Stomach (tissue), 9 donors: ENCODE data around the gene PALLD. TPM values are rescaled to one million over a fixed set of nuclear protein-coding genes. Genes with fewer than 3 reads are reported as not detected.

Source experiments
- DNase-seq, 2 donors: peaks; one replicate each; pipeline versions ENCODE4 v3.0.0 to v3.0.0-alpha.2; 2013 to 2019
- H3K27ac ChIP-seq, 5 donors: fragments of 200-600 bp in 4 of 5; sonication (generic) in 4 of 5; one replicate each; pipeline ENCODE4 v1.5.1; 2013 to 2019; ENCODE audit warnings: mild to moderate bottlenecking in 1 of 5, moderate library complexity in 1 of 5
- H3K27me3 ChIP-seq, 3 donors: fragments of 200-600 bp; sonication (generic); one replicate each; pipeline ENCODE4 v1.5.1; 2017 to 2019; ENCODE audit warnings: mixed run types in 1 of 3
- H3K36me3 ChIP-seq, 4 donors: fragments of 200-600 bp; sonication (generic); 1 replicate in 3 of 4; 2 replicates in 1 of 4; pipeline ENCODE4 v1.5.1; 2016 to 2019
- H3K4me1 ChIP-seq, 4 donors: fragments of 200-600 bp; sonication (generic); one replicate each; pipeline ENCODE4 v1.5.1; 2016 to 2019
- H3K4me3 ChIP-seq, 4 donors: fragments of 200-600 bp; sonication (generic) in 3 of 4; one replicate each; pipeline ENCODE4 v1.5.1; 2016 to 2019; ENCODE audit warnings: mild to moderate bottlenecking in 1 of 4
- H3K9me3 ChIP-seq, 4 donors: fragments of 200-600 bp; sonication (generic); one replicate each; pipeline ENCODE4 v1.5.1; 2016 to 2019
- CTCF ChIP-seq, 7 experiments: fragments of 450-650 bp in 4 of 7; fragments of 200-600 bp in 3 of 7; sonication (generic) in 3 of 7; IDR thresholded peaks; one replicate each; pipeline ENCODE4 v1.5.1; 2016 to 2019; ENCODE audit warnings: antibody characterized with exemption in 7 of 7, control low read depth in 2 of 7, mild to moderate bottlenecking in 1 of 7
- EP300 ChIP-seq: sonication (generic); formaldehyde crosslinking; IDR thresholded peaks from one replicate; pipeline ENCODE4 v1.6.1; 2017; ENCODE audit warnings: antibody characterized with exemption
- POLR2A ChIP-seq, 4 donors: fragments of 450-650 bp; IDR thresholded peaks; one replicate each; pipeline ENCODE4 v1.6.1; 2016; ENCODE audit warnings: antibody characterized with exemption in 4 of 4, control low read depth in 2 of 4, mild to moderate bottlenecking in 1 of 4, moderate library complexity in 1 of 4
- POLR2AphosphoS5 ChIP-seq, 3 donors: sonication (generic); formaldehyde crosslinking; IDR thresholded peaks; one replicate each; pipeline ENCODE4 v1.6.1; 2016; ENCODE audit warnings: antibody characterized with exemption in 3 of 3
- WGBS, 5 donors: extraction: QIAGEN DNeasy Blood & Tissue Kit in 3 of 5; methylation state at CpG; one replicate each; pipeline versions ENCODE4 v1.1.5 to v1.1.7; 2013 to 2018; 5-methylcytosine and 5-hydroxymethylcytosine counted together
- intact Hi-C: fragments of 100-400 bp; cut with DNase I; formaldehyde crosslinking; loops from one replicate; pipeline ENCODE4 v1.15.1; 2023; ENCODE audit warnings: low total_unique reads
- polyA plus RNA-seq, 3 donors: library from polyadenylated mRNA; stranded (reverse); fragments of 200-250 nt; gene quantifications; one replicate each; pipeline ENCODE4 v1.2.3, GENCODE V29; 2013
- total RNA-seq, 5 donors: library from RNA; depleted of rRNA; stranded (reverse); fragments of >200 nt; gene quantifications; one replicate each; pipeline versions ENCODE4 v1.1.0 to v1.2.3, GENCODE V29; 2014 to 2016
- donor health status: healthy with polysubstance abuse.
- donor health status: Bipolar disorder and iron deficiency.
- donor health status: healthy.

PALLD gene
- total and polyA plus RNA-seq, 8 donors: 75.9 to 984 (median 206) TPM

GRCh38 chr4:168651374-168651773, 154.5 kb downstream of the PALLD start:
- H3K27me3 ChIP-seq: no peaks in the 10 kb centered on the region
- peaks cover 0 to 16% (median 11%) of the 10 kb centered on the region in 4 donors for H3K4me1 ChIP-seq
- no peaks in the 10 kb centered on the region for H3K9me3 ChIP-seq
- H3K27ac ChIP-seq: no peak overlapping the region
- intact Hi-C loops: no loop called here
- no peak overlapping the region for H3K4me3 ChIP-seq
- WGBS, 5 donors: 65 to 76% (median 72%) methylated on average over 2 of the region's 2 CpGs
- no peaks in the 10 kb centered on the region for H3K36me3 ChIP-seq
- TF ChIP-seq CTCF (IDR thresholded peaks at IDR 0.05) (no peak), POLR2AphosphoS5 (IDR thresholded peaks at IDR 0.05) (no peak), POLR2A (IDR thresholded peaks at IDR 0.05) (no peak), EP300 (no peak)
- no peak for DNase-seq

GRCh38 chr4:168651864-168652263, 155.0 kb downstream of the PALLD start:
- Histone ChIP-seq H3K27me3 (no peaks in the 10 kb centered on the region), H3K4me1 (peaks cover 0 to 20% (median 13%) of the 10 kb centered on the region in 4 donors), H3K27ac (no peak overlapping the region), H3K4me3 (no peak overlapping the region), H3K36me3 (no peaks in the 10 kb centered on the region), H3K9me3 (no peaks in the 10 kb centered on the region)
- intact Hi-C loops: no loop called here
- WGBS, 5 donors: 94 to 98% (median 98%) methylated on average over 4 of the region's 4 CpGs
- no peak for DNase-seq
- no peak for TF ChIP-seq POLR2A (IDR thresholded peaks at IDR 0.05)
- TF ChIP-seq POLR2AphosphoS5 (IDR thresholded peaks at IDR 0.05): no peak
- TF ChIP-seq CTCF (IDR thresholded peaks at IDR 0.05): no peak
- TF ChIP-seq EP300: no peak

- H3K4me1 ChIP-seq: peaks cover 0 to 27% (median 20%) of the 10 kb centered on the region in 4 donors
- no peaks in the 10 kb centered on the region for H3K27me3 ChIP-seq
- WGBS, 5 donors: 90 to 97% (median 95%) methylated on average over 2 of the region's 2 CpGs
- H3K36me3 ChIP-seq: no peaks in the 10 kb centered on the region
- no peak for TF ChIP-seq POLR2A (IDR thresholded peaks at IDR 0.05)
- TF ChIP-seq CTCF (IDR thresholded peaks at IDR 0.05): no peak
- no peak for TF ChIP-seq EP300
- TF ChIP-seq POLR2AphosphoS5 (IDR thresholded peaks at IDR 0.05): no peak
- DNase-seq: no peak
- H3K4me3 ChIP-seq: no peak overlapping the region
- H3K27ac ChIP-seq: no peak overlapping the region
- H3K9me3 ChIP-seq: no peaks in the 10 kb centered on the region
- intact Hi-C loops: no loop called here
These were observed 155.9 kb downstream of the PALLD start for GRCh38 chr4:168652755-168653154.

GRCh38 chr4:168654104-168654847, 157.4 kb downstream of the PALLD start:
- Histone ChIP-seq H3K27ac (peak overlapping the region in 3 of 5 donors; percentile 6 to 82 (median 56)), H3K36me3 (no peaks in the 10 kb centered on the region), H3K4me3 (peak overlapping the region in 2 of 4 donors; percentile 12 to 28), H3K9me3 (no peaks in the 10 kb centered on the region), H3K4me1 (peaks cover 0 to 27% (median 21%) of the 10 kb centered on the region in 4 donors), H3K27me3 (no peaks in the 10 kb centered on the region)
- WGBS, 5 donors: 31 to 51% (median 39%) methylated on average over 4 of the region's 4 CpGs
- TF ChIP-seq POLR2A (IDR thresholded peaks at IDR 0.05) (no peak), CTCF (IDR thresholded peaks at IDR 0.05) (no peak), EP300 (no peak), POLR2AphosphoS5 (IDR thresholded peaks at IDR 0.05) (peak in 1 of 3 donors; percentile 54)
- intact Hi-C loops: no loop called here
- DNase-seq: peak; percentile 57 to 78
